ENCODE data around the gene CNIH2. TPM values are rescaled to one million over a fixed set of nuclear protein-coding genes. Genes with fewer than 3 reads are reported as not detected.

CNIH2 gene
- total RNA-seq, 1 experiment from 2014 or later: 1.3 TPM

DNA sequence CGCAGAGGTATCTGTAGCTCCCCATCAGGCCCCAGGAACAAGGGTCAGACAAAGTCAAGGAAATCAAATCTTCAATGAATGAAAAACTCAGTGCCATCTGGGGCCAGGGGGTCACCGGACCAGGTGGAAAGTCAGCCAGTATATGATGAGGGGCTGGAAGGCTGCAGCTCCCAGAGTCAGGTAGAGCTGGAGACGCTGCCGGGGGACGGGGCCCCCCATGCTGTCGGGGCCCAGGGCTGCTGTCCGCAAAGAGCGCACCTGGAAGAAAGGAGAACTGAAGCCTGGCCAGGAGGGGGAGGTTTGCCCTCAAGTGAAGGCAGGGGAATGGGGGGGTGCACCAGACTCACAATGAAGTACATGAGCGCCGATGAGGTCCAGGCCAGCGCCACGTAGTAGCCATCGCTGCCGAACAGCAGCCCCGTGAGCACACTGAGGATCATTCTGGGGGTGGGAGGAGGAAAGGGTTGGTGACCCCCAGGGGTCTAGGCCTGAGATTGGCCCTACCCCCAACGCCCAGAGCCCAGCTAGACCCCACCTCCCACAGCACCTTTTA lies 6.6 kb downstream of the CNIH2 start:
- ChIA-PET CTCF (interaction anchor here (1.1 kb wide), 1 partner anchor 573 kb away, joined by 3 read pairs; the partner anchor contains the start of gene KAT5), RAD21 (ENCODE audit: low non-redundant PET in 1 of 2, low total read pairs in 2 of 2, uncharacterized antibody in 2 of 2, unreplicated experiment in 2 of 2) (no interaction called here), POLR2A (no interaction called here)
- BruUV-seq (replicated peaks): no TSS peak
- intact Hi-C loops (cut with micrococcal nuclease): no loop called here
- Histone ChIP-seq H3K4me3 (replicated peaks in 1 of 2; ENCODE audit: low read depth in 1 of 2, low read length in 2 of 2) (no peak overlapping the region), H3K36me3 (ENCODE audit: control insufficient read depth in 1 of 2, insufficient read depth in 2 of 2, low read length in 2 of 2) (no peaks in the 10 kb centered on the region), H4K20me1 (ENCODE audit: insufficient read depth) (no peaks in the 10 kb centered on the region), H3K27me3 (ENCODE audit: insufficient read depth, low read length) (no peaks in the 10 kb centered on the region), H3K4me1 (ENCODE audit: control insufficient read depth in 1 of 2, insufficient read depth in 2 of 2, low read length in 2 of 2) (peaks cover 4 to 39% of the 10 kb centered on the region in 2 experiments; a peak in 3 of 4 replicates), H3K27ac (ENCODE audit: low read depth, low read length) (no peak overlapping the region), H3K9me3 (ENCODE audit: control insufficient read depth in 1 of 2, insufficient read depth in 1 of 2, low read depth in 1 of 2, low read length in 2 of 2) (no peaks in the 10 kb centered on the region), H3K9ac (ENCODE audit: low read length) (no peak overlapping the region), H2AFZ (ENCODE audit: low read depth, low read length, poor library complexity, severe bottlenecking) (no peak overlapping the region), H3K4me2 (ENCODE audit: low read length) (no peak overlapping the region), H3K9me2 (ENCODE audit: insufficient read depth) (no peaks in the 10 kb centered on the region), H3K79me2 (ENCODE audit: insufficient read depth, low read length) (peaks cover 19% of the 10 kb centered on the region)
- DNase-seq (ENCODE audit: low read depth, low spot score) (no peak), ATAC-seq (no peak)
- TF ChIP-seq POLR2AphosphoS5 (IDR thresholded peaks at IDR 0.05; ENCODE audit: low read depth, low read length) (no peak), EZH2 (IDR thresholded peaks at IDR 0.05) (no peak), YY1 (IDR thresholded peaks at IDR 0.05; ENCODE audit: extremely low read depth, insufficient replicate concordance, low read depth, low read length) (no peak), FOSL1 (IDR thresholded peaks at IDR 0.05; ENCODE audit: low read depth) (no peak), SP1 (IDR thresholded peaks at IDR 0.05; ENCODE audit: low read depth) (no peak), SIN3A (IDR thresholded peaks at IDR 0.05; ENCODE audit: low read depth) (no peak), TCF7L2 (IDR thresholded peaks at IDR 0.05; ENCODE audit: borderline replicate concordance, extremely low read depth, insufficient read depth, insufficient read length) (no peak), CEBPB (IDR thresholded peaks at IDR 0.05; ENCODE audit: low read depth) (no peak), RAD21 (IDR thresholded peaks at IDR 0.05; ENCODE audit: low read depth) (no peak), ELF1 (IDR thresholded peaks at IDR 0.05; ENCODE audit: borderline replicate concordance, low read depth) (no peak), JUND (IDR thresholded peaks at IDR 0.05) (no peak), EGR1 (IDR thresholded peaks at IDR 0.05; ENCODE audit: low read depth) (no peak), CBX3 (IDR thresholded peaks at IDR 0.05; ENCODE audit: low read depth) (no peak), EZH2phosphoT487 (IDR thresholded peaks at IDR 0.05; ENCODE audit: borderline replicate concordance) (no peak), POLR2A (IDR thresholded peaks at IDR 0.05; ENCODE audit: borderline replicate concordance, extremely low read depth, insufficient read depth, insufficient read length) (no peak)
- TF ChIP-seq, protein P1, sequence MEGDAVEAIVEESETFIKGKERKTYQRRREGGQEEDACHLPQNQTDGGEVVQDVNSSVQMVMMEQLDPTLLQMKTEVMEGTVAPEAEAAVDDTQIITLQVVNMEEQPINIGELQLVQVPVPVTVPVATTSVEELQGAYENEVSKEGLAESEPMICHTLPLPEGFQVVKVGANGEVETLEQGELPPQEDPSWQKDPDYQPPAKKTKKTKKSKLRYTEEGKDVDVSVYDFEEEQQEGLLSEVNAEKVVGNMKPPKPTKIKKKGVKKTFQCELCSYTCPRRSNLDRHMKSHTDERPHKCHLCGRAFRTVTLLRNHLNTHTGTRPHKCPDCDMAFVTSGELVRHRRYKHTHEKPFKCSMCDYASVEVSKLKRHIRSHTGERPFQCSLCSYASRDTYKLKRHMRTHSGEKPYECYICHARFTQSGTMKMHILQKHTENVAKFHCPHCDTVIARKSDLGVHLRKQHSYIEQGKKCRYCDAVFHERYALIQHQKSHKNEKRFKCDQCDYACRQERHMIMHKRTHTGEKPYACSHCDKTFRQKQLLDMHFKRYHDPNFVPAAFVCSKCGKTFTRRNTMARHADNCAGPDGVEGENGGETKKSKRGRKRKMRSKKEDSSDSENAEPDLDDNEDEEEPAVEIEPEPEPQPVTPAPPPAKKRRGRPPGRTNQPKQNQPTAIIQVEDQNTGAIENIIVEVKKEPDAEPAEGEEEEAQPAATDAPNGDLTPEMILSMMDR (IDR thresholded peaks at IDR 0.05 in 2 of 3, conservative IDR thresholded peaks at IDR 0.05 in 1 of 3; ENCODE audit: borderline replicate concordance in 1 of 3, insufficient read depth in 1 of 3, low read depth in 2 of 3, low read length in 2 of 3): no peak
- TF ChIP-seq, protein P2, sequence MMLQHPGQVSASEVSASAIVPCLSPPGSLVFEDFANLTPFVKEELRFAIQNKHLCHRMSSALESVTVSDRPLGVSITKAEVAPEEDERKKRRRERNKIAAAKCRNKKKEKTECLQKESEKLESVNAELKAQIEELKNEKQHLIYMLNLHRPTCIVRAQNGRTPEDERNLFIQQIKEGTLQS (IDR thresholded peaks at IDR 0.05): no peak
- TF ChIP-seq, protein P3, sequence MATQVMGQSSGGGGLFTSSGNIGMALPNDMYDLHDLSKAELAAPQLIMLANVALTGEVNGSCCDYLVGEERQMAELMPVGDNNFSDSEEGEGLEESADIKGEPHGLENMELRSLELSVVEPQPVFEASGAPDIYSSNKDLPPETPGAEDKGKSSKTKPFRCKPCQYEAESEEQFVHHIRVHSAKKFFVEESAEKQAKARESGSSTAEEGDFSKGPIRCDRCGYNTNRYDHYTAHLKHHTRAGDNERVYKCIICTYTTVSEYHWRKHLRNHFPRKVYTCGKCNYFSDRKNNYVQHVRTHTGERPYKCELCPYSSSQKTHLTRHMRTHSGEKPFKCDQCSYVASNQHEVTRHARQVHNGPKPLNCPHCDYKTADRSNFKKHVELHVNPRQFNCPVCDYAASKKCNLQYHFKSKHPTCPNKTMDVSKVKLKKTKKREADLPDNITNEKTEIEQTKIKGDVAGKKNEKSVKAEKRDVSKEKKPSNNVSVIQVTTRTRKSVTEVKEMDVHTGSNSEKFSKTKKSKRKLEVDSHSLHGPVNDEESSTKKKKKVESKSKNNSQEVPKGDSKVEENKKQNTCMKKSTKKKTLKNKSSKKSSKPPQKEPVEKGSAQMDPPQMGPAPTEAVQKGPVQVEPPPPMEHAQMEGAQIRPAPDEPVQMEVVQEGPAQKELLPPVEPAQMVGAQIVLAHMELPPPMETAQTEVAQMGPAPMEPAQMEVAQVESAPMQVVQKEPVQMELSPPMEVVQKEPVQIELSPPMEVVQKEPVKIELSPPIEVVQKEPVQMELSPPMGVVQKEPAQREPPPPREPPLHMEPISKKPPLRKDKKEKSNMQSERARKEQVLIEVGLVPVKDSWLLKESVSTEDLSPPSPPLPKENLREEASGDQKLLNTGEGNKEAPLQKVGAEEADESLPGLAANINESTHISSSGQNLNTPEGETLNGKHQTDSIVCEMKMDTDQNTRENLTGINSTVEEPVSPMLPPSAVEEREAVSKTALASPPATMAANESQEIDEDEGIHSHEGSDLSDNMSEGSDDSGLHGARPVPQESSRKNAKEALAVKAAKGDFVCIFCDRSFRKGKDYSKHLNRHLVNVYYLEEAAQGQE (IDR thresholded peaks at IDR 0.05; ENCODE audit: low read depth): no peak
- TF ChIP-seq, protein P4, sequence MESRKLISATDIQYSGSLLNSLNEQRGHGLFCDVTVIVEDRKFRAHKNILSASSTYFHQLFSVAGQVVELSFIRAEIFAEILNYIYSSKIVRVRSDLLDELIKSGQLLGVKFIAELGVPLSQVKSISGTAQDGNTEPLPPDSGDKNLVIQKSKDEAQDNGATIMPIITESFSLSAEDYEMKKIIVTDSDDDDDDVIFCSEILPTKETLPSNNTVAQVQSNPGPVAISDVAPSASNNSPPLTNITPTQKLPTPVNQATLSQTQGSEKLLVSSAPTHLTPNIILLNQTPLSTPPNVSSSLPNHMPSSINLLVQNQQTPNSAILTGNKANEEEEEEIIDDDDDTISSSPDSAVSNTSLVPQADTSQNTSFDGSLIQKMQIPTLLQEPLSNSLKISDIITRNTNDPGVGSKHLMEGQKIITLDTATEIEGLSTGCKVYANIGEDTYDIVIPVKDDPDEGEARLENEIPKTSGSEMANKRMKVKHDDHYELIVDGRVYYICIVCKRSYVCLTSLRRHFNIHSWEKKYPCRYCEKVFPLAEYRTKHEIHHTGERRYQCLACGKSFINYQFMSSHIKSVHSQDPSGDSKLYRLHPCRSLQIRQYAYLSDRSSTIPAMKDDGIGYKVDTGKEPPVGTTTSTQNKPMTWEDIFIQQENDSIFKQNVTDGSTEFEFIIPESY (IDR thresholded peaks at IDR 0.05; ENCODE audit: extremely low read depth, insufficient replicate concordance, low read length): no peak
- TF ChIP-seq, protein P5, sequence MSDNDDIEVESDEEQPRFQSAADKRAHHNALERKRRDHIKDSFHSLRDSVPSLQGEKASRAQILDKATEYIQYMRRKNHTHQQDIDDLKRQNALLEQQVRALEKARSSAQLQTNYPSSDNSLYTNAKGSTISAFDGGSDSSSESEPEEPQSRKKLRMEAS (IDR thresholded peaks at IDR 0.05): no peak

All from HCT116 (cell line).